Measurements from ENCODE around the gene NUAK2.

Gene NUAK2

DNA sequence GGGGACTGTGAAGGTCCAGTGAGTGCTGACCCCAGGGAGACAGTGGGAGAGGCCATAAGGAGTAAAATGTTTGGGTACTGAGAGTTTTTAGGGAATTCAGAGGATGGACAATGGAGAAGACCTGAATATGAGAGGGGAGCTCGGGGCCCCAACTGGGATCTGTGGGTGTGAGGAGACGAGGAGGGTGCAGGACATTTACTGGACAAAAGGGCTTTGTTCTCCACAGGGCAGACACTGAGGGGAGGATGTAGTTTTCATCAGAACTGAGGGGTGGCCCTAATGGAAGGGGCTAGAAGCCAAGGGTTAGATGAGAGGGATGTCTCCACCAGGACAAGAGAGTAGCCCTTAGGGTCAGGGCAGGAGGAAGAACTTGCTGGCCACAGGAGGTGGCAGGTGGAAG is 63.8 kb downstream of the NUAK2 start:
- DNase-seq (ENCODE audit: low read depth, low spot score), result no peak

DNA sequence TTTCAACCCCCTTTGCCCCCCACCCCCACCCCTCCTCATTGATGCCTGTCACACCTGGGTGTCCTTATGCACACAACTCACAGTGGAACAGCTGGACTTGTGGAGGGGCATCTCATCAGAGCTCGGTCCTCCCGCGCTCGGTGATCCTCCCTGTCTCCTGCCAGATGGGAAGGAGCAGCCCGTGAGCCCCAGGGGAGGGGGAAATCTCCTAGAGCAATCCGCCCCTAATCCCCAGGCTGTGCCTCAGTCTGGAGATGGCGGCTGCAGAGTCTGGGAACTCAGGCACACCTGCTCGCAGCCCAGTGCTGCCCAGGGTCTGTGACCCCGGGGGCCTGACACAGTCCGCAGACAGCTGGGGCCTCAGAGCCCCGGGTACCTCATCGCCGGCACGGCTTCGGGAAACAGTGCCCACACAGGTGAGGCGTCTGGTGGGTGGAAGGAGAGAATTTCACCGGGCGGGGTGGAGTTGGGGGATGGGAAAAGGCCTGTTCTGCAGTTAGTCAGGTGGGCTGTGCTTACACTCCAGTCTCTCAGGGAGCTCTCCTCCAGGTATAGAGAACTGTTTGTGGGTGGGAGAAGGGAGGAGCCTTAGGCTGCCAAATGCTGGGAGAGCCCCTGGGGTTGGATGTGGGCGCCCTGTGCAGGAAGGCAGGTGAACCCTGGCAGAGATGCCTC is 64.5 kb downstream of the NUAK2 start:
- DNase-seq (ENCODE audit: low read depth, low spot score), result no peak

GRCh38 chr1:205255941-205256780 is 65.4 kb downstream of the NUAK2 start:
- DNase-seq (ENCODE audit: low read depth, low spot score), result peak; percentile 28

All from iPS DF 19.7 (cell line).